HG03135 (cell line): Measurements from ENCODE around the gene HIP1R.

ENCODE experiments used
- ATAC-seq: cut with Tn5 transposase; IDR thresholded peaks from one replicate; pipeline ENCODE4 v1.9.1; 2021; ENCODE audit warnings: mild to moderate bottlenecking, moderate library complexity; ENCODE audit not compliant: unreplicated experiment

Gene HIP1R

DNA sequence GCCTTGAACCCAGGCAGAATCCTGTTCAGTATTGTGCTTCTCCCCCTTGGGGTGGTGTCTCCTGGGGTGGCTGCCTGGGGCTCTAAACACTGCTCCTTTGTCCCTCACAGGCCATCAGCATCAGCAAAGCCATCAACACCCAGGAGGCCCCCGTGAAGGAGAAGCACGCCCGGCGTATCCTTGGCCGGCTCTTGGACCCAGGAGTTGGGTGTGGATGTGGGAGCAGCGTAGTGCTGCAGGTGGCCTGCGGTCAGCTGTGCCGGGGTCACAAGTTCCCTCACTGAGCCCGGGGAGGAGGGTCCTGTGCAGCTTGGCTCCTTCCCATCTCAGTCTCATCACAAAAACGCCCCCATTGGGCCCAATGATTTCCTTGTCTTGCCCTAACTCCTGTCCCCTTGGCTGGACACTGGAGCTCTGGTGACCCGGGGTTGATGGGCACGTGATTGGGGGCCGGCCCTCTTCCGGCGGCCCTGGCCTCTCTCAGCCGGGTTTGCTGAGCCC is 12.7 kb downstream of the HIP1R start:
- no peak for ATAC-seq

- no peak for ATAC-seq
Measured at GRCh38 chr12:122848471-122849351, 13.5 kb downstream of the HIP1R start.

DNA sequence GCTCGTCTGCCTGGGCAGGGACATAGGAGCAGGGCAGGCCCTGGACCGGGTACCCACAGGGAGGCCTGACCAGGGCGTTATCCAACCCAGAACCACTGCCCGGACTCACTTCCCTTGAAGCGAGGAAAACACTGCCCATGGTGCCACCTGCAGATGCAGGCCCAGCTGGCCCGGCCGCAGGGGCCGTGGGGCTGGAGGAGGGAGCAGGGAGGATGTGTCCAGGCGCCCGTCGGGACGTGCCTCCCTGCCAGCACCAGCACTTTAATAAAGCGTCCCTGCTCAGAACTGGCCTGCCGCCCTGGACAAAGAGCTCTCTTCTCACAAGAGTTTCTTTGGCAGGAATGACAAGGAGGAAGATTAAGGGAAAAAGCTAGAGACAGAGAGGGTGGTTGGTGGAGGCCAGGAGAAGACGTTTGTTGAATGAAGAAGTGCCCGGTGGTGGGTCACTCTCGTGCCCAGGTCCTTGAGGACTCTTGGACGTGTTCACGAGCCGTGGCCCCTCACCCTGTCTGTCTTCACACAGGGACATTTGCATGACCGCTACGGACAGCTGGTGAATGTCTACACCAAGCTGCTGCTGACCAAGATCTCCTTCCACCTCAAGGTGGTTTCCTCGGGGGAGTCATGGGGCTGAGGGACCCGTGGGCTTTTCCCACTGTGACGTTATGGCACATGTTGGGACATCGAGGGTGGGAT is 14.2 kb downstream of the HIP1R start:
- ATAC-seq = no peak

DNA sequence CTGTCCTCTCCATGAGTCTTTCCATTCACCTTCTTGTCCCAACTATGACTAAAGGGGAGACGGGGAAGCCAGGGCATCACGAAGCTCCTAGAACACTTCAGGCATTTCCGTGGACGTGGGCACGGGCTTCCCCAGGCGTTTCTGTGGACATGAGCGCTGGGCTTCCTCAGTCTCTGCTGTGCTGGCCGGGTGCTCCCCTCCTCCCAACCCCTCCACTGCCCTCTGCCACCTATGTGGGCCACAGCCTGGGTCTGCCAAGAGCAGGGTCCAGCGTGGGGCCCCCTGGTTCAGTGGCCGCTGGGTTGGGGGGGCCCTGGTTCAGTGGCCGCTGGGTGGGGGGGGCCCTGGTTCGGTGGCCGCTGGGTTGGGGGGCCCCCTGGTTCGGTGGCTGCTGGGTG is 14.8 kb downstream of the HIP1R start:
- ATAC-seq = no peak

DNA sequence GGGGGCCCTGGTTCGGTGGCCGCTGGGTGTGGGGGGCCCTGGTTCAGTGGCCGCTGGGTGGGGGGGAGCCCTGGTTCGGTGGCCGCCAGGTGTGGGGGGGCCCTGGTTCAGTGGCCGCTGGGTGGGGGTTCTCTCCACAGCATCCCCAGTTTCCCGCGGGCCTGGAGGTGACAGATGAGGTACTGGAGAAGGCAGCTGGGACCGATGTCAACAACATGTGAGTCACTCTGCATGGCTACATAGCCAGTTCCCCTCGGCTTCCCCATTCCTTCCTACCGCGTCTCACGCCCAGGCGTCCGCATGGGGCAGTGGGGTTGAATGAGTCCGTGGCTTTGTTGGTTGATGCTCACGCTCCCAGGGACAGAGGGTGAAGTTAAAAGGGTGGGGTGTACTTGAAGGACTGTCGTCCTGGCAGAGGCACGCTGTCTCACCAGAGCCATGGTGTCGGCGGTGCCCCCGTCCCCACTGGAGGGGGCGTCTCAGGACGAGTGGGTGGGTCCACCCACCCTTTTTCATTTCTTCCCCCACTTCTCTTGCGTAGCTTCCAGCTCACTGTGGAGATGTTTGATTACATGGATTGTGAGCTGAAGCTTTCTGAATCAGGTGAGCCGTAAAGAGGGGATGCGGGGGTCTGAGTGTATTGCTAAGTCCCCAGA is 15.6 kb downstream of the HIP1R start:
- no peak for ATAC-seq

GRCh38 chr12:122851820-122852219 is 16.6 kb downstream of the HIP1R start:
- no peak for ATAC-seq

- ATAC-seq = no peak
Measured at GRCh38 chr12:122852336-122853275, 17.3 kb downstream of the HIP1R start.

DNA sequence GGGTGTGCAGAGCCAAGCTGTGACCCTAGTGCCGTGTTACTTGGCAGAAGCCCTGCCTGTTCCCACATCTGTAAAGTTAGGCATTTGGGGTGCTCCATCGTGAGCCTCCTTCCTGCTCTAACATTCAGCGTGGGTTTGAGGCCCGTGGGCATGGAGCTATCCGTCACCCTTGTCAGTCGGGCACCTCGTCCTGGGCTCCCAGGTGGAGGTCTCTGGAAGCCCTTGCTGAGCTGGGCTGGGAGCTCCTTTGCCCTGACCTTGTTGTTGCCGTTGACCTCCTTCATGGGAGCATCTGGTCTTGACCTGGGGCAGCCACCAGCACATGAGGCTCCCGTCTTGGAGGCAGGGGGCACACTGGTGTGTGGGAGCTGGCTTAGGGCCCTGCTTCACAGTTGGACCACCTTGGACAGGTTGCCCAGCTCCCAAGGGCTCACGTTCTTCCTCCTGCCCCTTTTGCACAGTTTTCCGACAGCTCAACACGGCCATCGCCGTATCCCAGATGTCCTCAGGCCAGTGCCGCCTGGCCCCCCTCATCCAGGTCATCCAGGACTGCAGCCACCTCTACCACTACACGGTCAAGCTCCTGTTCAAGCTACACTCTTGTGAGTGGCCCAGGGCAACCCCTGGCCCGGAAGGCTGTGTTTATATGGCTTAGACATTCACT is 18.5 kb downstream of the HIP1R start:
- ATAC-seq = no peak

DNA sequence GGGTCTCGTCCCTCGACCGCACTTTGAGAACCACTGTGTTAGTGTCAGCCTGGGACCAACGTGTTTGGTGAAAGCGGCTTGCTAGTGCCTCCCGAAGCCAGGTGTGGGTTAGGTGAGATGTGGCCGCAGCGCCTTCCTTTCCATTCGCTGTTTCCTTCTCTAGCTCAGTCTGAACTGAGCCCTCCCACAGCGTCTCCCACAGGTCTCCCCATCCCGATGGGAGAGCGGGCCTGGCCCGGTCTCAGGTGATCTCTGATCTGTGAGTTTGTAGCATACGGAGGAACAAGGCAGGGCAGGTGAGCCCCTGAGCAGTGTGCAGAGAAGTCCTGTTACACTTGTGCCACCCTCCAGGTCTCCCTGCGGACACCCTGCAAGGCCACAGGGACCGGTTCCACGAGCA is 19.3 kb downstream of the HIP1R start:
- no peak for ATAC-seq

DNA sequence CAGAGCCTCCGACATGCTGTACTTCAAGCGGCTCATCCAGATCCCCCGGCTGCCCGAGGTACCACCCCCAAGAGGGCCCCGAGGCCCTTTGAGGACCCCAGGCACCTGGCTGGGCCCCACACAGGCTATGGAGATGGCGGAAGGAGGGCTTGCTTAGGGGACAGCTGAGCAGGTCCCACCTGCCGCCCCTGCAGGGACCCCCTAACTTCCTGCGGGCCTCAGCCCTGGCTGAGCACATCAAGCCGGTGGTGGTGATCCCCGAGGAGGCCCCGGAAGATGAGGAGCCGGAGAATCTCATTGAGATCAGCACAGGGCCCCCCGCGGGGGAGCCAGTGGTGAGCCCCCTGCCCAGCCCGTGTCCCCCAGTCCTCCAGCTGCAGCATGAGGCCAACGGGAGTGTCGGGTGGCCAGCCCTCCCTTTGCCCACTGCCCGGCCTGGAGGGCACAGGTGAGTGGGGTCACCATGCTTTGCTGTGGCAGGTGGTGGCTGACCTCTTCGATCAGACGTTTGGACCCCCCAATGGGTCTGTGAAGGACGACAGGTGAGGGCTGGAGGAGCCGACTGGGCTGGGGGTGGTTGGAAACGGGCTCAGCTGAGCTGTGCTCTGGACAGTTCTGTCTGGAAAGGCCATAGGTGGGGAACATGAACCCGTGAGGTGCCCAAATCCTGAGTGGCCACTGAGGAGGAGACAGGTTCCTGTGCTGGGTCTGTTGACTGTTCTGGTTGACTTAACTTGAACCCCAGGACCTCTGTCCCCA is 20.0 kb downstream of the HIP1R start:
- no peak for ATAC-seq

DNA sequence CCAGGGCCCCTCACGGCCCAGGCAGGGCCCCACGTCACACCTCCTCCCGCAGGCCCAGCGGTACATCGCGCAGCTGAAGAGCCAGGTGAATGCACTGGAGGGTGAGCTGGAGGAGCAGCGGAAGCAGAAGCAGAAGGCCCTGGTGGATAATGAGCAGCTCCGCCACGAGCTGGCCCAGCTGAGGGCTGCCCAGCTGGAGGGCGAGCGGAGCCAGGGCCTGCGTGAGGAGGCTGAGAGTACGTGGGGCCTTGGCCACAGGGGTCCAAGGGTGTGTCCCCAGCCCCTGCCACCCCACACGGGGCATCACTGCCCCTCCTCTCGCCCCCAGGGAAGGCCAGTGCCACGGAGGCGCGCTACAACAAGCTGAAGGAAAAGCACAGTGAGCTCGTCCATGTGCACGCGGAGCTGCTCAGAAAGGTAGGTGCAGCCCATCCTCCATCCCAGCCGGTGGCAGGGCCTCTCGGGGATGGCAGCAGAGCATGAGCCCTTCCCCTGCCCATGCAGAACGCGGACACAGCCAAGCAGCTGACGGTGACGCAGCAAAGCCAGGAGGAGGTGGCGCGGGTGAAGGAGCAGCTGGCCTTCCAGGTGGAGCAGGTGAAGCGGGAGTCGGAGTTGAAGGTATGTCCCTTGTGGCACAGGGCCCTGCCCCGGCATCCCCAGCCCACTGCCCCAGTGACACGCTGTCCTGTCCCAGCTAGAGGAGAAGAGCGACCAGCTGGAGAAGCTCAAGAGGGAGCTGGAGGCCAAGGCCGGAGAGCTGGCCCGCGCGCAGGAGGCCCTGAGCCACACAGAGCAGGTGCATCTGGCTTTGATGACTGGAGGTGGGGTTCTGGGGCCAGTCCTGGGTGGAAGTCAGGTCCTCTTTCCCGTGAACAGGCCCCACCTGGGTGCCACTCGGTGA is 20.9 kb downstream of the HIP1R start:
- ATAC-seq = no peak

- no peak for ATAC-seq
Measured at GRCh38 chr12:122856999-122857671, 21.9 kb downstream of the HIP1R start.

DNA sequence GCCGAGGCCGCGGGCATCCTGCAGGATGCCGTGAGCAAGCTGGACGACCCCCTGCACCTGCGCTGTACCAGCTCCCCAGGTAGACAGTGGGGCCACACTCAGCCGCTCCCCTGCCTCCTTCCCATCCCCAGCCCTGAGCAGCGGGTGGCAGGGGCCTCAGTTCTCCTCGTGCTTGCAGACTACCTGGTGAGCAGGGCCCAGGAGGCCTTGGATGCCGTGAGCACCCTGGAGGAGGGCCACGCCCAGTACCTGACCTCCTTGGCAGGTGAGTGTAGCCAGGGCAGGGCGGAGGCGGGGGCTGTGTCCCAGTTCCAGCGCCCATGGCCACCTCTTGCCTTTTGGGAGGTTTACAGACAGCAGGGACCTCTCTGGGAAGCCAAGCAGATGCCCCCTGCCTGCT is 22.9 kb downstream of the HIP1R start:
- ATAC-seq = no peak

DNA sequence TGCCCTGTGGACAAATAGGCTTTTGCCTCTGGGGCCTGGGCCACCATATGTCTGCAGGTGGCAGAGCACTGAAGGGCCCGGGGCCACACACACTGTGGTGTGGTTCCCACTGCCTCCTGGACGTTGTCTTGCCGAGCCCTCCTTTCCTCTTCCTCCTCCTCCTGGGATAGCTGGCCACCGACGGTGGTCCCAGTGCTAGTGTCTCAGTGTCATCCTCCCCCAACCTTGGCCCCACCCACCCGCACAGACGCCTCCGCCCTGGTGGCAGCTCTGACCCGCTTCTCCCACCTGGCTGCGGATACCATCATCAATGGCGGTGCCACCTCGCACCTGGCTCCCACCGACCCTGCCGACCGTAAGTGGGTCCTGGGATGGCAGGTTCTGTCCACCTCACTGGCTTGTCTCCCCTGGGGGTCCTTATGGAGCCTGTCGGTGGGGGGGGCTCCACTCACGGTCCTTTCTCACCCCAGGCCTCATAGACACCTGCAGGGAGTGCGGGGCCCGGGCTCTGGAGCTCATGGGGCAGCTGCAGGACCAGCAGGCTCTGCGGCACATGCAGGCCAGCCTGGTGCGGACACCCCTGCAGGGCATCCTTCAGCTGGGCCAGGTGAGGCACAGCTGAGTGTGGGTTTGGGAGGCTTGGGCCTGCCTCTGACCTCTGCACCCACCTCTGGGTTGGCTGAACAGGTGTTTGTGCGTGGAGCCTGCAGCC is 23.5 kb downstream of the HIP1R start:
- ATAC-seq = no peak

DNA sequence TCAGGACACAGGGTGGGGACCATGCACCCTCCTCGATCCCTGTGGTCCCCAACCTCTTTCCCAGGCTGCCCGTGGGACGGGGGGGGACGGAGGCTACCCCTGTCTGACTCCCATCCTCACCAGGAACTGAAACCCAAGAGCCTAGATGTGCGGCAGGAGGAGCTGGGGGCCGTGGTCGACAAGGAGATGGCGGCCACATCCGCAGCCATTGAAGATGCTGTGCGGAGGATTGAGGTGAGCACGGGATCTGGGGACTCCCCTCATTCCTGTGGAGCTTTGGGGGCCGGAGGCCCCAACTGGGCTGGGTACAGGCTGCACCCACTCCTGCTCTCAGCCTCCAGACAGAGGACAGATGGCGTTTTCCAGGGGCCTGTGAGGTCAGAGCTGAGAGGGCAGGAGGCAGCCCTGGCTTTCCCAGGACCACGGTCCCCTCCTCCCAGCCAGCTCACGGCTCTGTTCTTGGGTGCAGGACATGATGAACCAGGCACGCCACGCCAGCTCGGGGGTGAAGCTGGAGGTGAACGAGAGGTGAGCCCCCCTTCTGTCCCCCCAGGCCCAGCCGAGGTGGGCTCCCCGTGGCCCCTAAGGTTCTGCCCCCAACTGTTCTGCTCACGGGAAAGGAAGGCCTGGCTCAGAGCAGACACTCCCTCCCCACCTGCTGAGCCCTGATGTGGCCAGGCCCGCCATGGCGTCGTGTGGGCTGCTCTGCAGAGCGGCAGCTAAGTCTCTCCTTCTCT is 24.2 kb downstream of the HIP1R start:
- ATAC-seq = no peak
